Activated naive CD4-positive, alpha-beta T cell treated with anti-CD3 and anti-CD28 coated beads, Interleukin-2, amount 10 ng/mL, durations not matched to agents 7 days and 5 days (primary cell): Measurements from ENCODE around the gene CYS1.
"Not testable (repeated sequence)": the region's sequence is repeated elsewhere in the genome, so short reads cannot be mapped to it uniquely, and the experiment has no call there.

Experiments
- CTCF ChIA-PET: fragments of 350-600 bp; sonication (Branson Sonifier 250); formaldehyde crosslinking; loops from one replicate; lab custom pipeline; 2021; ENCODE audit warnings: antibody characterized with exemption; lab: Charles Lee
- DNase-seq: peaks from one replicate; pipeline ENCODE4 v3.0.0-alpha.2; 2020
- H3K27ac Mint-ChIP-seq: one replicate; pipeline ENCODE4 v1.8.0; 2021; ENCODE audit warnings: mild to moderate bottlenecking, moderate library complexity, mixed read lengths
- H3K27me3 Mint-ChIP-seq: one replicate; pipeline ENCODE4 v1.8.0; 2021; ENCODE audit warnings: mild to moderate bottlenecking, mixed read lengths
- H3K36me3 Mint-ChIP-seq: one replicate; pipeline ENCODE4 v1.8.0; 2021; ENCODE audit warnings: mixed read lengths
- H3K4me1 Mint-ChIP-seq: one replicate; pipeline ENCODE4 v1.8.0; 2021; ENCODE audit warnings: mixed read lengths
- H3K4me3 Mint-ChIP-seq: one replicate; pipeline ENCODE4 v1.8.0; 2021; ENCODE audit warnings: mild to moderate bottlenecking, moderate library complexity, mixed read lengths
- H3K9me3 Mint-ChIP-seq: one replicate; pipeline ENCODE4 v1.8.0; 2021; ENCODE audit warnings: mixed read lengths

The CYS1 gene

DNA sequence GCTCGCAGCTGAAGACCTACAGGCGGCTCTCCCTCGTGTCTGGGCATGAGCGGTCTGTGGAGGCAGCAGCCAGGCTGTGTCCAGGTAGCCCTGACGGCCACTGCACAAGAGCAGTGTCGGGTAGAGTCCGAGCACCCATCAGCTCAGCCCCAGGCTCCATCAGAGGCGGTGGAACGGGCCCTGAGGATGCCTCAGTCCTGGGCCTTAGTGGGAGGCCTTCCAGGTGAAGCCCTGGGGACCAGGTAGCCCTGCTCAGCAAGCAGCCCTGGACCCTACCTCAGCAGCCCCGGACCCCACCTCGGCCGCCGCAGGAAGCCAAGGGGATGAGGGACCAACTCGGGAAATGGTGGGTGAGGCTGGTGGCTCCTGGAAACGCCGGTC, 58.2 kb downstream of the CYS1 start:
- Mint-ChIP-seq H3K9me3 (peaks cover 4% of the 10 kb centered on the region), H3K27ac (no peak overlapping the region), H3K4me3 (no peak overlapping the region), H3K27me3 (peaks cover 52% of the 10 kb centered on the region), H3K36me3 (no peaks in the 10 kb centered on the region), H3K4me1 (no peaks in the 10 kb centered on the region)
- DNase-seq = no peak
- CTCF ChIA-PET = no interaction called here

DNA sequence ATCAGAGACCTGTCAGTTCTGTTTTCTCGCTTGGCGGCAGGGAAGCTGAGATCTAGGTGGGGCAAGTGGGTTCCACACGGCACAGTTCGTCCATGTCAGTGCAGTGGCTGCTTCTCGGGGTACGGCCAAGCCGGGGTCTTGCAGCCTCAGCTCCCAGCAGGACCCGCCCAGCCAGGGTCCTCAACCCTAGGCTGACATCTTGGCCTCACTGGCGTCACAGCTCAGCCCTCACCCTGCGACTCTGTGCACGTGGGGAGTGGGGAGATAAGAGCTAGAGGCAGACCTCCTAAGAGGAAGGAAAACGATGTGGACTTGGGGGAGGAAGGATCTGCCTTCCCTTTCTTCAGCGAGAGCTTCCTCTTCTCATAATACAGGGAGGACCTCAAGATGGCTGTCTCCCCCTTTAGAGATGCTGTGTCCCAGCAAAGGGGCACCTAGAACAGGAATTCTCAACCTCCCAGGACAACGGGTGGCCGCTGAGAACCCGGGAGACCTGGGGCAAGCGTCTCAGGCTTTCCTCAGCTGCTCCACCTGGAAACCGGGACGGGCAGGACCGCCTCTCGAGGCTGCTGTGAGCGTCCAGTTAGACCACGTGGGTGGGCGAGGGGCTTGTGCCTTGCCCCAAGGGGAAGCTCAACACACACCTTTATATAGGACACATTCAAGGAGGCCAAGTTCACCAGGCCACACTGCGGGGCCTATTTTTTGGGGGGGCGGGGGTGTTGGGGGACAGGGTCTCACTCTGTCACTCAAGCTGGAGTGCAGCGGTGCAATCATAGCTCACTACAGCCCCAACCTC, 60.4 kb downstream of the CYS1 start:
- H3K36me3 Mint-ChIP-seq = no peaks in the 10 kb centered on the region
- DNase-seq = no peak
- H3K27ac Mint-ChIP-seq = no peak overlapping the region
- CTCF ChIA-PET = interaction anchor here (1.4 kb wide), 1 partner anchor 206 kb away, joined by 3 read pairs; no protein-coding TSS in a partner anchor
- H3K9me3 Mint-ChIP-seq = peaks cover 4% of the 10 kb centered on the region
- H3K4me3 Mint-ChIP-seq = no peak overlapping the region
- peaks cover 45% of the 10 kb centered on the region for H3K27me3 Mint-ChIP-seq
- no peaks in the 10 kb centered on the region for H3K4me1 Mint-ChIP-seq

DNA sequence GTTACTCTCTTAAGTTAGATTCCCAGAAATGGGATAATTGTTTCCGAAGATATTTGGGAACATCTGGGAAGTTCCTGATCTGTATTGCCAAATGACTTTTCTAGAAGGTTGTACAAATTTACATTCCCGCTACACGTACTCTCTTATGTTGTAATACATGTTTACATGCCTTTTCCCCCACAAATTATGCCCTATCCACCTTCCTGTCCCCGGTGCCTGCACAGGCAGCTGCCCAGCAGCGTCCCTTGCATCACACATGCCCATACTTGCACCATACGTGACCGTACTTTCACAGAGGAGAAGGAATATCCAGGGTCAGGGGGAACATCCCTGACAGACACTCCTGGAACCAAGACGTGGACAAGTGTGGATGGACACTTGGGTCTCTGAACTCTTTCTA, 61.0 kb downstream of the CYS1 start:
- Mint-ChIP-seq H3K4me1 (no peaks in the 10 kb centered on the region), H3K9me3 (peaks cover 4% of the 10 kb centered on the region), H3K27me3 (peaks cover 45% of the 10 kb centered on the region), H3K4me3 (no peak overlapping the region), H3K36me3 (no peaks in the 10 kb centered on the region), H3K27ac (no peak overlapping the region)
- DNase-seq = no peak
- CTCF ChIA-PET = interaction anchor here (0.9 to 1.4 kb wide), 2 partner anchors 19 to 206 kb away, joined by 3 read pairs; no protein-coding TSS in a partner anchor

DNA sequence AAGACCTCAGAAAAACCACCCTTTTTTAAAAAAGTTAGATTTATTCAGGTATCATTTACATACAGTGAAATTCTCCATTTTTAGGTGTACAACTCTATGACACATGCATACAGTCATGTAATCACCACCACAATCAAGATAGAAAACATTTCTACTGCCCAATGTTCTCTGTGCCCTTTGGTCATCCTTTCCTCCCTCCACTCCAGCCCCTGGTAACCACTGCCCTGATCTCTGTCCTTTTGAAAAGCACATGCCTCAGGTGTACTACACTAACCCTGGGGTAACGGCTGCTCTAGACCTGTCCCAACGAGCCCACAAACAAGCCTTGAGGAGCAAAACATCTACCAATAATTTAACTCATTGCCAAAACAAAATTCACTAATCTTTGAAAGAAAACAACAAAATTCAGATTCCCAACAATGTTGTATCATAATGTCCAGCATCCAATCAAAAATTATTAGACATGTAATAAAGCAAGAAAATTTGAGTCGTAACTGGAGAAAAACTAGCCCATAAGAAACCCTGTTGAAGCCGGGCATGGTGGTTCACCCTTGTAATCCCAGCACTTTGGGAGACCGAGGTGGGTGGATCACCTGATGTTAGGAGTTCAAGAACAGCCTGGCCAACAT, 62.8 kb downstream of the CYS1 start:
- Mint-ChIP-seq H3K9me3 (peaks cover 4% of the 10 kb centered on the region), H3K27me3 (peaks cover 31% of the 10 kb centered on the region), H3K27ac (no peak overlapping the region), H3K36me3 (no peaks in the 10 kb centered on the region), H3K4me3 (no peak overlapping the region), H3K4me1 (no peaks in the 10 kb centered on the region)
- CTCF ChIA-PET = interaction anchor here (1.6 kb wide), 1 partner anchor 33 kb away, joined by 4 read pairs; no protein-coding TSS in a partner anchor
- DNase-seq = no peak

DNA sequence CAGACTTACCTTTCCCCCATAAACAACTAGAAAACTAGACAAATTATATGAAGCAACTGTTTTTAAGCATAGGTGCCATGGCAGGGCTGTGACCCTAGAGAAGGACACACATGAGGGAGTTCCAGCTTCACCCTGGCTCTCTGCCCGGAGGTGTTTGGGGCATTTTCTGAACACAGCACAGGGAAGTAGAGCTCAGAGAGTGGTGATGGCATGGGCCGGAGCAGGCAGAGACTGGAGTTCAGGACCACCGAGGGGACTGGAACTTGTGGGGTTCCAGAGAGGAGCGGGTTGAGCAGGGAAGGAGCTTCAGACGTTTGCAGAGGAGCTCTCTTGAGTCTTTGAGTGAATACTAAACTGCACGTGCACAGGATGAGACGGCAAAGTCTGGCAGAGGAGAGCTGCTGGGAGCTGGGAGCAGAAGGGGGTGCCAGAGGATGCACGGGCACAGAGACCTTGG, 63.4 kb downstream of the CYS1 start:
- no peak overlapping the region for H3K4me3 Mint-ChIP-seq
- no peak for DNase-seq
- H3K9me3 Mint-ChIP-seq = peaks cover 4% of the 10 kb centered on the region
- no peak overlapping the region for H3K27ac Mint-ChIP-seq
- peaks cover 30% of the 10 kb centered on the region for H3K27me3 Mint-ChIP-seq
- CTCF ChIA-PET = interaction anchor here (1.6 kb wide), 1 partner anchor 32 kb away, joined by 4 read pairs; no protein-coding TSS in a partner anchor
- no peaks in the 10 kb centered on the region for H3K4me1 Mint-ChIP-seq
- H3K36me3 Mint-ChIP-seq = no peaks in the 10 kb centered on the region

DNA sequence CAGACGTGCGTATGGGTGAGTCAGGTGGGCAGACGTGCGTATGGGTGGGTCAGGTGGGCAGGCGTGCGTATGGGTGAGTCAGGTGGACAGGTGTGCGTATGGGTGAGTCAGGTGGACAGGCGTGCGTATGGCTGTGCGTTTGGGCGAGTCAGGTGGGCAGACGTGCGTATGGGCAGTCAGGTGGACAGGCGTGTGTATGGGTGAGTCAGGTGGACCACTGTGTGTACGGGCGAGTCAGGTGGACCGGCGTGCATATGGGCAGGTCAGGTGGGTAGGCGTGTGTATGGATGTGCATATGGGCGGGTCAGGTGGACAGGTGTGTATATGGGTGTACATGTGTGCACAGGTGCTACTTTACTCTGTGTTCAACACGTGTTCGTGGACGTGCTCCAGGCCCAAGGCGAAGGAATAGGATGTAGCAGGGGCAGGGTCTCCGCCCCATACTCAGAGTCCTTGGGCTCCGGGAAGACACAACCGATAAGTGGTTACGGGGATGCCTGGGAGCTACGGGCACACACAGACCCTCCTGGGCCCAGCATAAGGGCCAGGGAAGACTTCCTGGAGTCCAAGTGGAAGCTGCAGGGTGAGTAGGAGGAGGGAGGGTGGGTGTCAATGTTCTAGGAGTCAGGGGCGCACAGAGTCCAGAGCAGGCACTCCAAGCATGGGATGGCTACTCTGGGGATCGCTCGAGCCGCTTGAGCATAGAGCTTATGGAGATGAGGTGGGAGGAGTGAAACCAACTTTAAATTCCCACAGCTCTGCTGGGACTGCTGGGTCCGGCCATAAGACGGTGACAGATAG, 64.0 kb downstream of the CYS1 start:
- no peak overlapping the region for H3K4me3 Mint-ChIP-seq
- H3K9me3 Mint-ChIP-seq = peaks cover 4% of the 10 kb centered on the region
- no peaks in the 10 kb centered on the region for H3K4me1 Mint-ChIP-seq
- no peaks in the 10 kb centered on the region for H3K36me3 Mint-ChIP-seq
- CTCF ChIA-PET = interaction anchor here (1.6 kb wide), 1 partner anchor 32 kb away, joined by 4 read pairs; no protein-coding TSS in a partner anchor
- DNase-seq = no peak
- no peak overlapping the region for H3K27ac Mint-ChIP-seq
- H3K27me3 Mint-ChIP-seq = peaks cover 26% of the 10 kb centered on the region

DNA sequence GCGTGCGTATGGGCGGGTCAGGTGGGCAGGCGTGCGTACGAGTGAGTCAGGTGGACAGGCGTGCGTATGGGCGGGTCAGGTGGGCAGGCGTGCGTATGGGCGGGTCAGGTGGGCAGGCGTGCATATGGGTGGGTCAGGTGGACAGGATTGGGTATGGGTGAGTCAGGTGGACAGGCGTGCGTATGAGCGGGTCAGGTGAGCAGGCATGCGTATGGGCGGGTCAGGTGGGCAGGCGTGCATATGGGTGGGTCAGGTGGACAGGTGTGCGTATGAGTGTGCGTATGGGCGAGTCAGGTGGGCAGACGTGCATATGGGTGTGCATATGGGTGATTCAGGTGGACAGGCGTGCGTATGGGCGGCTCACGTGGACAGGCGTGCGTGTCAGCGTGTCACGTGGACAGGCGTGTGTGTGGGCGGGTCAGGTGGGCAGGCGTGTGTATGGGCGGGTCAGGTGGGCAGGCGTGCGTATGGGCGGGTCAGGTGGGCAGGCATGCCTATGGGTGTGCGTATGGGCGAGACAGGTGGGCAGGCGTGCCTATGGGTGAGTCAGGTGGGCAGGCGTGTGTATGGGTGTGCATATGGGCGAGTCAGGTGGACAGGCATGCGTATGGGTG, 64.7 kb downstream of the CYS1 start:
- H3K27me3 Mint-ChIP-seq = peaks cover 23% of the 10 kb centered on the region
- CTCF ChIA-PET, H3K9me3 Mint-ChIP-seq, H3K27ac Mint-ChIP-seq, H3K4me1 Mint-ChIP-seq, H3K4me3 Mint-ChIP-seq, DNase-seq, H3K36me3 Mint-ChIP-seq: not testable (repeated sequence)

DNA sequence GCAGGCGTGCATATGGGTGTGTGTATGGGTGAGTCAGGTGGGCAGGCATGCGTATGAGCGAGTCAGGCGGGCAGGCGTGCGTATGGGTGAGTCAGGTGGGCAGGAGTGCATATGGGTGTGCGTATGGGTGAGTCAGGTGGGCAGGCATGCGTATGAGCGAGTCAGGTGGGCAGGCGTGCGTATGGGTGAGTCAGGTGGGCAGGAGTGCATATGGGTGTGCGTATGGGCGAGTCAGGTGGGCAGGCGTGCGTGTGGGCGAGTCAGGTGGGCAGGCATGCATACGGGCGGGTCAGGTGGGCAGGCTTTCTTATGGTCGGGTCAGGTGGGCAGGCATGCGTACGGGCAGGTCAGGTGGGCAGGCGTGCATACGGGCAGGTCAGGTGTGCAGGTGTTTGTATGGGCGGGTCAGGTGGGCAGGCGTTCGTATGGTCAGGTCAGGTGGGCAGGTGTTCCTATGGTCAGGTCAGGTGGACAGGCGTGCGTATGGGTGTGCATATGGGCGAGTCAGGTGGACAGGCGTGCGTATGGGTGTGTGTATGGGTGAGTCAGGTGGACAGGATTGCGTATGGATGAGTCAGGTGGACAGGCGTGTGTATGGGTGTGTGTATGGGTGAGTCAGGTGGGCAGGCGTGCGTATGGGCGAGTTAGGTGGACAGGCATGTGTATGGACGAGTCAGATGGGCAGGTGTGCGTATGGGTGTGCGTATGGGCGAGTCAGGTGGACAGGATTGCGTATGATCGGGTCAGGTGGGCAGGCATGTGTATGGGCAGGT, 65.6 kb downstream of the CYS1 start:
- DNase-seq = peak; percentile 10
- Mint-ChIP-seq H3K27ac (no peak overlapping the region), H3K4me1 (no peaks in the 10 kb centered on the region), H3K9me3 (peaks cover 4% of the 10 kb centered on the region), H3K27me3 (peaks cover 15% of the 10 kb centered on the region), H3K36me3 (no peaks in the 10 kb centered on the region), H3K4me3 (no peak overlapping the region)
- CTCF ChIA-PET = no interaction called here

DNA sequence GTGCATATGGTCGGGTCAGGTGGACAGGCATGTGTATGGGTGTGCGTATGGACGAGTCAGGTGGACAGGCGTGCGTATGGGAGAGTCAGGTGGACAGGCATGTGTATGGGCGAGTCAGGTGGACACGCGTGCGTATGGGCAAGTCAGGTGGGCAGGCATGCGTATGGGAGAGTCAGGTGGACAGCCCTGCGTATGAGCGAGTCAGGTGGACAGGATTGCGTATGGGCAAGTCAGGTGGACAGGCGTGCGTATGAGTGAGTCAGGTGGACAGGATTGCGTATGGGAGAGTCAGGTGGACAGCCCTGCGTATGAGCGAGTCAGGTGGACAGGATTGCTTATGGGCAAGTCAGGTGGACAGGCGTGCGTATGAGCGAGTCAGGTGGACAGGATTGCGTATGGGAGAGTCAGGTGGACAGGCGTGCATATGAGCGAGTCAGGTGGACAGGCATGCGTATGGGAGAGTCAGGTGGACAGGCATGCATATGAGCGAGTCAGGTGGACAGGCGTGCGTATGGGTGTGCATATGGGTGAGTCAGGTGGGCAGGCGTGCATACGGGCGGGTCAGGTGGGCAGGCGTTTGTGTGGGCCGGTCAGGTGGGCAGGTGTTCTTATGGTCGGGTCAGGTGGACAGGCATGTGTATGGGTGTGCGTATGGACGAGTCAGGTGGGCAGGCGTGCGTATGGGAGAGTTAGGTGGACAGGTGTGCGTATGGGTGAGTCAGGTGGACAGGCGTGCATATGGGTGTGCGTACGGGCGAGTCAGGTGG, 66.4 kb downstream of the CYS1 start:
- H3K9me3 Mint-ChIP-seq, H3K4me3 Mint-ChIP-seq, H3K27ac Mint-ChIP-seq, H3K4me1 Mint-ChIP-seq, CTCF ChIA-PET, H3K36me3 Mint-ChIP-seq: not testable (repeated sequence)
- DNase-seq = peak; percentile 18
- peaks cover 16% of the 10 kb centered on the region for H3K27me3 Mint-ChIP-seq

DNA sequence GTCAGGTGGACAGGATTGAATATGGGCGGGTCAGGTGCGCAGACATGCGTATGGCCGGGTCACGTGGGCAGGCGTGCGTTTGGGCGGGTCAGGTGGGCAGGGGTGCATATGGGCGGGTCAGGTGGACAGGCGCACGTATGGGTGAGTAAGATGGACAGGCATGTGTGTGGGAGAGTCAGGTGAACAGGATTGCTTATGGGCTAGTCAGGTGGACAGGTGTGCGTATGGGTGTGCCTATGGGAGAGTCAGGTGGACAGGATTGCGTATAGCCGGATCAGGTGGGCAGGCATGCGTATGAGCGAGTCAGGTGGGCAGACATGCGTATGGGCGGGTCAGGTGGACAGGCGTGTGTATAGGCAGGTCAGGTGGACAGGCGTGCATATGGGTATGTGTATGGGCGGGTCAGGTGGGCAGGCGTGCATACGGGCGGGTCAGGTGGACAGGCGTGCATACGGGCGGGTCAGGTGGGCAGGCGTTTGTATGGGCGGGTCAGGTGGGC, 67.2 kb downstream of the CYS1 start:
- CTCF ChIA-PET = no interaction called here
- no peak overlapping the region for H3K4me3 Mint-ChIP-seq
- DNase-seq = no peak
- H3K4me1 Mint-ChIP-seq = no peaks in the 10 kb centered on the region
- peaks cover 16% of the 10 kb centered on the region for H3K27me3 Mint-ChIP-seq
- no peaks in the 10 kb centered on the region for H3K36me3 Mint-ChIP-seq
- peaks cover 4% of the 10 kb centered on the region for H3K9me3 Mint-ChIP-seq
- no peak overlapping the region for H3K27ac Mint-ChIP-seq

DNA sequence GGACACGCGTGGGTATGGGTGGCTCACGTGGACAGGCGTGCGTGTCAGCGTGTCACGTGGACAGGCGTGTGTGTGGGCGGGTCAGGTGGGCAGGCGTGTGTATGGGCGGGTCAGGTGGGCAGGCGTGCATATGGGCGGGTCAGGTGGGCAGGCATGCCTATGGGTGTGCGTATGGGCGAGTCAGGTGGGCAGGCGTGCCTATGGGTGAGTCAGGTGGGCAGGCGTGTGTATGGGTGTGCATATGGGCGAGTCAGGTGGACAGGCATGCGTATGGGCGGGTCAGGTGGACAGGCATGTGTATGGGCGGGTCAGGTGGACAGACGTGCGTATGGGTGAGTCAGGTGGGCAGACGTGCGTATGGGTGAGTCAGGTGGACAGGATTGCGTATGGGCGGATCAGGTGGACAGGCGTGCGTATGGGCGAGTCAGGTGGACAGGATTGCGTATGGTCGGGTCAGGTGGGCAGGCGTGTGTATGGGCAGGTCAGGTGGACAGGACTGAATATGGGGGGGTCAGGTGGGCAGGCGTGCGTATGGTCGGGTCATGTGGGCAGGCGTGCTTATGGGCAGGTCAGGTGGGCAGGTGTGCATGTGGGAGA, 67.7 kb downstream of the CYS1 start:
- peaks cover 22% of the 10 kb centered on the region for H3K27me3 Mint-ChIP-seq
- H3K4me1 Mint-ChIP-seq, H3K9me3 Mint-ChIP-seq, H3K4me3 Mint-ChIP-seq, H3K27ac Mint-ChIP-seq, CTCF ChIA-PET, DNase-seq, H3K36me3 Mint-ChIP-seq: not testable (repeated sequence)

DNA sequence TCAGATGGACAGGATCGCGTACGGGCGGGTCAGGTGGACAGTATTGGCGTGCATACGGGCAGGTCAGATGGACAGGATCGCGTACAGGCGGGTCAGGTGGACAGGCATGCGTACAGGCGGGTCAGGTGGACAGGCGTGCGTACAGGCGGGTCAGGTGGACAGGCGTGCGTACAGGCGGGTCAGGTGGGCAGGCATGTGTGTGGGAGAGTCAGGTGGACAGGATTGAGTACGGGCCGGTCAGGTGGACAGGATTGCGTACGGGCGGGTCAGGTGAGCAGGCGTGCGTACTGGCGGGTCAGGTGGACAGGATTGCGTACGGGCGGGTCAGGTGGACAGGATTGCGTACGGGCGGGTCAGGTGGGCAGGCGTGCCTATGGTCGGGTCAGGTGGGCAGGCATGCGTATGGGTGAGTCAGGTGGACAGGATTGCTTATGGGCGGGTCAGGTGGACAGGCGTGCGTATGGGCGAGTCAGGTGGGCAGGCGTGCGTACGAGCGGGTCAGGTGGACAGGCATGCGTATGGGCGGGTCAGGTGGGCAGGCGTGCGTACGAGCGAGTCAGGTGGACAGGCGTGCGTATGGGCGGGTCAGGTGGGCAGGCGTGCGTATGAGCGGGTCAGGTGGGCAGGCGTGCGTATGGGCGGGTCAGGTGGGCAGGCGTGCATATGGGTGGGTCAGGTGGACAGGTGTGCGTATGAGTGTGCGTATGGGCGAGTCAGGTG, 68.4 kb downstream of the CYS1 start:
- peaks cover 29% of the 10 kb centered on the region for H3K27me3 Mint-ChIP-seq
- H3K36me3 Mint-ChIP-seq, CTCF ChIA-PET, DNase-seq, H3K4me1 Mint-ChIP-seq, H3K27ac Mint-ChIP-seq, H3K9me3 Mint-ChIP-seq, H3K4me3 Mint-ChIP-seq: not testable (repeated sequence)
